ENCODE measurements around the gene NKD1. TPM values are rescaled to one million over a fixed set of nuclear protein-coding genes. Genes with fewer than 3 reads are reported as not detected.
"Not testable (repeated sequence)": the region's sequence is repeated elsewhere in the genome, so short reads cannot be mapped to it uniquely, and the experiment has no call there.

NKD1 gene
- total RNA-seq (2014; rRNA removed; shearing (Covaris generic); ENCODE audit: low replicate concordance), result 0.07 and 0.12 TPM in 2 replicates

- peak; percentile 40 for DNase-seq
- H3K9me3 ChIP-seq, result no peaks in the 10 kb centered on the region
- peak within 1 kb of the TSS; percentile 38 for H3K4me3 ChIP-seq
- H3K36me3 ChIP-seq, result no peaks in the 10 kb centered on the region
- peaks cover 11% of the 10 kb centered on the region for H3K27me3 ChIP-seq
Observed at GRCh38 chr16:50548125-50548908, at the start of gene NKD1. Gene NKD1, plus strand, starts transcription at chr16:50548396. Its CDS starts 158 bp downstream, at chr16:50548554.

- H3K9me3 ChIP-seq, result no peaks in the 10 kb centered on the region
- no peak for DNase-seq
- no peak overlapping the region for H3K4me3 ChIP-seq
- H3K27me3 ChIP-seq, result no peaks in the 10 kb centered on the region
- H3K36me3 ChIP-seq, result no peaks in the 10 kb centered on the region
Observed at GRCh38 chr16:50498431-50499155, 49.6 kb upstream of the NKD1 start.

GRCh38 chr16:50499254-50499653 is 48.9 kb upstream of the NKD1 start:
- Histone ChIP-seq H3K36me3 (no peaks in the 10 kb centered on the region), H3K4me3 (no peak overlapping the region), H3K9me3 (no peaks in the 10 kb centered on the region), H3K27me3 (no peaks in the 10 kb centered on the region)
- DNase-seq, result no peak

- no peaks in the 10 kb centered on the region for H3K27me3 ChIP-seq
- no peak for DNase-seq
- H3K4me3 ChIP-seq, result no peak overlapping the region
- no peaks in the 10 kb centered on the region for H3K36me3 ChIP-seq
- H3K9me3 ChIP-seq, result no peaks in the 10 kb centered on the region
Observed at GRCh38 chr16:50500171-50500874, 47.9 kb upstream of the NKD1 start.

- H3K9me3 ChIP-seq, result no peaks in the 10 kb centered on the region
- H3K4me3 ChIP-seq, result no peak overlapping the region
- no peak for DNase-seq
- no peaks in the 10 kb centered on the region for H3K27me3 ChIP-seq
- H3K36me3 ChIP-seq, result no peaks in the 10 kb centered on the region
Observed at GRCh38 chr16:50501251-50501650, 46.9 kb upstream of the NKD1 start.

GRCh38 chr16:50501986-50502615 is 46.1 kb upstream of the NKD1 start:
- no peak for DNase-seq
- no peaks in the 10 kb centered on the region for H3K9me3 ChIP-seq
- H3K36me3 ChIP-seq, result no peaks in the 10 kb centered on the region
- H3K4me3 ChIP-seq, result no peak overlapping the region
- no peaks in the 10 kb centered on the region for H3K27me3 ChIP-seq

- H3K4me3 ChIP-seq, result no peak overlapping the region
- DNase-seq, result no peak
- H3K9me3 ChIP-seq, result no peaks in the 10 kb centered on the region
- H3K27me3 ChIP-seq, result no peaks in the 10 kb centered on the region
- no peaks in the 10 kb centered on the region for H3K36me3 ChIP-seq
Observed at GRCh38 chr16:50502616-50503011, 45.6 kb upstream of the NKD1 start.

- H3K36me3 ChIP-seq, H3K4me3 ChIP-seq, H3K9me3 ChIP-seq, DNase-seq, H3K27me3 ChIP-seq: not testable (repeated sequence)
Observed at GRCh38 chr16:50503868-50504531, 44.2 kb upstream of the NKD1 start.

GRCh38 chr16:50505115-50505514 is 43.1 kb upstream of the NKD1 start:
- Histone ChIP-seq H3K9me3 (no peaks in the 10 kb centered on the region), H3K4me3 (no peak overlapping the region), H3K27me3 (no peaks in the 10 kb centered on the region), H3K36me3 (no peaks in the 10 kb centered on the region)
- DNase-seq, result no peak

- no peaks in the 10 kb centered on the region for H3K36me3 ChIP-seq
- no peak for DNase-seq
- no peak overlapping the region for H3K4me3 ChIP-seq
- no peaks in the 10 kb centered on the region for H3K27me3 ChIP-seq
- H3K9me3 ChIP-seq, result no peaks in the 10 kb centered on the region
Observed at GRCh38 chr16:50505714-50506542, 42.3 kb upstream of the NKD1 start.

GRCh38 chr16:50506543-50506937 is 41.7 kb upstream of the NKD1 start:
- Histone ChIP-seq H3K9me3 (no peaks in the 10 kb centered on the region), H3K27me3 (no peaks in the 10 kb centered on the region), H3K36me3 (no peaks in the 10 kb centered on the region), H3K4me3 (no peak overlapping the region)
- DNase-seq, result no peak

- no peak for DNase-seq
- Histone ChIP-seq H3K36me3 (no peaks in the 10 kb centered on the region), H3K9me3 (no peaks in the 10 kb centered on the region), H3K4me3 (no peak overlapping the region), H3K27me3 (no peaks in the 10 kb centered on the region)
Observed at GRCh38 chr16:50507397-50507796, 40.8 kb upstream of the NKD1 start.

GRCh38 chr16:50509521-50510341 is 38.5 kb upstream of the NKD1 start:
- Histone ChIP-seq H3K4me3 (no peak overlapping the region), H3K36me3 (no peaks in the 10 kb centered on the region), H3K9me3 (no peaks in the 10 kb centered on the region), H3K27me3 (no peaks in the 10 kb centered on the region)
- no peak for DNase-seq

- Histone ChIP-seq H3K27me3 (no peaks in the 10 kb centered on the region), H3K9me3 (no peaks in the 10 kb centered on the region), H3K36me3 (no peaks in the 10 kb centered on the region), H3K4me3 (no peak overlapping the region)
- DNase-seq, result no peak
Observed at GRCh38 chr16:50515218-50515617, 33.0 kb upstream of the NKD1 start.

- Histone ChIP-seq H3K36me3 (no peaks in the 10 kb centered on the region), H3K9me3 (no peaks in the 10 kb centered on the region), H3K27me3 (no peaks in the 10 kb centered on the region), H3K4me3 (no peak overlapping the region)
- no peak for DNase-seq
Observed at GRCh38 chr16:50516401-50516800, 31.8 kb upstream of the NKD1 start.
